Measurements from ENCODE around the gene RALGAPA2.

RALGAPA2 gene

DNA sequence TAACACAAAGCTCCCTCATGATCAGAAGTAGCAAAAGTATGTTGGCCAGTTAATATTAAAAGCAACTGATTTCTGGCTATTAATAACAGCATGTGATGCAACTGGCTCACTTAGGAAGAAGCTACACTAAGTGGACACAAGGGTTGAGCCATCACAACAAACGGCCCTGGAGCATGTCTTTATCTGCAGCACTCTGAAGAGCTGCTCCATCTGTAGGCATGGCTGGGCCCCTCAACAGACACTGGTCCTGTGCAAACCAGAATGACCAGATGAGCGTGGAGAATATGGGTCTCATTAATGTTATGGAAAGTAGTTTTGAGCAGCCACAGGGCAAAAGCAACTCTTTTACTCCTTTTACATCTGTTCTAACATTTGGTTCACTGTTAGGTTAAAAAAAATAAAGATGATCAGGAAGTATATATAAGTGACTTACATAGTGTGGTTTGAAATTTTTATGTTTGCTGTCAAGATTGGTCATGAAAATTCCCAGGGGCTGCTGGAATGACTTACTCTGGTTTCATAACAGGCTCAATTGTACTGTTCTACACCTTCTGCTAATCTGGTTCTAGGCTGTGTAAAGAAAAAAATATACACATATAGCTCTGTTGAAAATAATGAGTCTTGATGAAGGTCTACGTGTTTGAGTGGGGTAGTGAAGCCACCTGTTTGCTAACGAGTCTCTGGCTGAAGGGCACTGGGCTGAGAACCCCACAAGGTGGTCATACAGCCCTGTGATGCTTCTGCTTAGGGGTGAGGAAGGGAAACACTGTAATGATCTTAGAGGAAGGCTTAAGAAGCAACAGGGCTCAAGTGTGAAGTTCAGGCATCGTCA, 286.4 kb downstream of the RALGAPA2 start:
- DNase-seq: no peak

DNA sequence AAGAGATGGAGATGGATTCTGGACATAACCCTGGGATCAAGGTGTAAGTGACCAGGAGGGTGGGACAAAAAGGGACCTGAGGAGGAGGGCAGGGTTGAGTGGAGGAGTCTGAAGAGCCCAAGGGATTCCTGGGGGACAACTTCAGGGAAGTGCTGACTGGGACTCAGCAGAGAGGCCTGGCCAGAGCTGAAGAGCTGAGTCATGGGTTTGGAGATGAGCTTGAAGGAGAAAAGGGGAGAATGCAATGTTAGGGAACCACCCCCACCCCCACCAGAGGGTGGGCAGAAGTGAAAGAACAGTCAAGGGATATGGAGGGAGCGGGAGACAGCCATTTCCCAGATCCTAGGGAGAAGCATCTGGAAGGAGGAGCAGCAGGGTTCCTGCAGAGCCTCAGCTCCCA, 289.3 kb downstream of the RALGAPA2 start:
- DNase-seq: no peak

DNA sequence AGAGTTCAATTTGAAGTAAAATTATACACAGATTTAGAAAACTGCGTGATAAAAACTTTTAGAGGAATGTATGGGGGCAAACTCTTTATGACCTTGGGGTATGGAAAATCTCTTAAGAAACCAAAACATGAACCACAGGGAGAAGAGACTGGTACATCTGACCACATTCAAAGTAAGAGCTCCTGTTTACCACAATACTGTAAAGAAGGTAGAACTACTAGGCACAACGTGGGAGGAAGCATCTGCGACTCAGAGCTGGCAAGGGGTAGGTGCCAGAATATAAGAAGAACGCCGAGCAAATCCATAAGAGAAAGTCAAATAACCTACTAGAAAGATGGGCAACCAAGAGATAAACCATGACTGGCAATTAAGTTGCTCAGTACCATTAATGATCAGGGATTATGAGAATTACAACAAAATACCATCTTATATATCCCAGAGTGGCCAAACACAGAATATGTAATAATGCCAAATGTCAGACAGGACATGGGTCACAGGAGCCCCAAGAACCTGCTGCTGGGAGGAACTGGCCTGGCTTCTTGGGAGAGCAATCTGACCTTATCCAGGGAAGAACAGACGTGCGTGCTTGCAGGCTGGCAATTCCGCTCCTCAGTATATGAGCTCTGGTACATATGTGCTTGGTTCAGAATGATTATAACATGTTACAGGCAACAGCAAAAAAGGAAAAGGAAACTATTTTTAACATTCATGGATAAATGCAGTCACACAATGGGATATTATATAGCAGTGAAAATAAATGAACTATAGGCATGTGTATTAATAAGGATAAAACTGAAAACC, 294.4 kb downstream of the RALGAPA2 start:
- no peak for DNase-seq

DNA sequence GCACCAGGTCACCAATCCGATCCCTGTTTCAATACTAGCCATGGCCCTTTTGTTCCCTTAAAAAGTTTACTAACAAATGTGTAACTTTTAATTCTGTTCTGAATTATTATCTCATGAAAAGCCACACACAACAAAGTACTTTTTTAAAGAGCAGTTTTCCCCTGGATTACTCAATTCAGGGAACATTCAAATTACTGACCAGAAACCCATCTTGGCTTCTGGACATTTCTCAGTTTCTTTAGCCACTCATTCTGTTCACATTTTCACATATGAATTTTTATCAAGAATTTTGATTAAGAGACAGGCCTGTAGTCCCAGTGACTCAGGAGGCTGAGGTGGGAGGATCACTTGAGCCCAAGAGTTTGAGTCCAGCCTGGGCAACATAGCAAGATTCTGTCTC, 297.1 kb downstream of the RALGAPA2 start:
- DNase-seq: no peak

DNA sequence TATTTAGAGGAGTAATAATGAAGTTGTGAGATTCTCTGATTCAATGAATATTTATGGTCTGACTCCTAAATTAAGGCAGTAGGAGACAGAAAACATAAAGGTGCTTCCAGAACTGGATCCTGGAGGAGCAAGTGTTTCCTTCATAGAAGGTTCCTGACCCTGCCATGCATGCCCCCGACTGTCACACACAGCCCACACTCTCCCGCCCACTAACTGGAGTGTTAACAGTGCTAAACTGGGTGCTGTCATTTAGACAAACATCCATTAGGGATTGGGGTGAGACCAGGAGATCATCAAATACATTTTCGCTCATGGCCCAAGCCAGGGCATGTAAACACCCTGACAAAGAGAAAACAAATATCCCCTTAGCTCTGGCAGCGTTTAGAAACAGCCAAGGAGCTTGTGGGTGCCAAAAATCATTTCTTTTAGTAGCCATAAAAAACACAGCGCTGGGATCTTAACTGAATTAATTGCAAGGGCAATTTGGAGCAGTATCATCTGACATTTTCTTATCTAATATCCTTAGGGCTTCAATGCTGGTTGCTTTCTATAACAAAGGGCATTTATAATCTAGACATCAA, 297.7 kb downstream of the RALGAPA2 start:
- DNase-seq: peak; percentile 68

DNA sequence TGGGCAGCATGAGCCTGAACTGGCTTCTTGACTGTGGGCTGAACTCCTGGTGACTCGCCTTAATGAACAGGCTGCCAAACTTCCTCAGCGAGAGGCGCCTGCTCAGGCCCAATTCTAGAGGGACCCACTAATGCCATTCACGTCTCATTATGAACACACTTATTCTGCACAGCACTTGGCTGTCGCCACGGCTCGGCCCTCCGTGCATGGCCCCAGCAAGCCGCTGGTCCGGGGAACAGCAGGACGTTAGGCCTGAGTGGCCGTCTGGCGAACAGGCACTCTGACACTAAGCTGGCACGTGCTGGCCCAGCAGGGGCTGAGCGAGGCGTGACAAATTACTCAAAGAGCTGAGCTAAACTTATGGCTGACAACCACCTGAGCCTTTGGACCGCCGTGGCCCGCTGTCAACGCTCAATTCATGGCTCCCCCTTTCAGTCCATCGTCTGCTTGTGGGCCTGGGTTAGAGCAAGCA, 298.6 kb downstream of the RALGAPA2 start:
- DNase-seq: peak; percentile 51

DNA sequence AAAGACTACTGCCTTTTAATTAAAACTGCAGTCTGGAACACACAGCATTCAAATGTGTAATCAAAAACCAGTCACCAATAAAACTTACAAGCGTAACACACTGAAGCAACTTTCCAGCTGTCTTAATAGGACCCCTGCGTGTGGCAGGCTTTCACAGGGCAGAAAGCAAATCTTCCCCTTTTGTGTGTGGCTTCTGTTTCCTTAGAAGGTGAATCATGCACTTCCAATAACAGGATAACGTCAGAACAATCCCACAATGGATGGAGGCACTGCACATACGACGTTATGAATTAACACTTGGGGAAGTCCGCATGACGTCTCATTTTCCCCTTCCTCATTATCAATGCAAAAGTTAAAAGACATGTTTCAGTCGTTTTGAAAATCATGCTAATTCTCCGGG, 299.7 kb downstream of the RALGAPA2 start:
- DNase-seq: no peak

DNA sequence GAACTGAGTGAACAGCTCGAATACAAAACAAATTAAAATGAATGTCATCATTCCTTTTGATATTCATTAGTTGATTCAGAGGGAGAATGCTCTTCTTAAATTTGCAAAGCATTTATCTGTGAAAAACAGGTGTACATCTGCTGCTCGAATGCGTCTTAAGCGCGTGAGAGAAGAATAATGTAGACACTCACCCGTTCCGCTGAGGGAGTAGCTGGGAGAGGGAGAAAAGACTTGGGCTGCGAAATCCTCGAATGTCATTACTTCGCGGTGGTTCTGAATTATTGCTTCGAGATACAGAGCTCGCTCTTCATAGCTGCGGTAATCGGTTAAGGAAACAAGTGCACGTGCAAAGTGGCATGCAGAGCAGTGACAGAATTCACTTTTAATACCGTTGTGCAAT, 300.6 kb downstream of the RALGAPA2 start:
- peak; percentile 68 for DNase-seq

DNA sequence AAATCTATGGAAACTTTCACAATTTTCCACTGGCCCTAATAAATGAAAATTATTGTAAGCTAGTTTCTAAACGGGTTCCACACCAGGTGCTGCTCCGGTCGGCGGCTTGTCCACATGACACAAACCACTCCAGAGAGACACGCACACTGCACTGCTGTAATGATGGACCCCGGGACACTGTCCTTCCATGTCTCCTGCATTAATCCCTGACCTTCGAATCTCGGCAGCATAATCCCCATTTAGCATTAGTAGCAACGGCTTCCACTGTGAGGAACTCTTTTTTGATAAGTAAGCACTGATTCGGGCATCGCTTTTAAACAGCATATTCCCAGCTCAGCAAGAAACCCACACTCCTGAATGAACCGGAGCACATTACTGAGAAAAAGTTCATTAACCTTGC, 301.0 kb downstream of the RALGAPA2 start:
- peak; percentile 76 for DNase-seq

DNA sequence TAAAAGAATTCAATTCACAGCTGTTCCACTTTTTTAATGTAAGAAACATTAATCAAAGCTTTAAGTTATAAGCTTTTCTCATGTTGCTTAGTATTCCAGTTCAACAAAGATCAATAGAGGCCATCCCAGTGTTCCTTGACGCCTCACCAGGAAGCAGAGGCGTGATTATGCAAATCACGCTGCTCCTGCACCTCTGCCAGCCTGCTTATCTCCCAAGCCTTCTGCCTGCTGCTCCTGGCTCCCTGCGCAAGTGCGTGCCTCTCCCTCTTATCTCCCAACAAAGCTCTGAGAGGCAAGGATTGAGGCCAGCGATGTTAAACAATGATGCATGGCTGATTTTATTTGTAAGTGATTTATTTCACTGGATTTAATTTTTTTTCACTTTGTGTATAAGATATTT, 301.8 kb downstream of the RALGAPA2 start:
- DNase-seq: peak; percentile 96

DNA sequence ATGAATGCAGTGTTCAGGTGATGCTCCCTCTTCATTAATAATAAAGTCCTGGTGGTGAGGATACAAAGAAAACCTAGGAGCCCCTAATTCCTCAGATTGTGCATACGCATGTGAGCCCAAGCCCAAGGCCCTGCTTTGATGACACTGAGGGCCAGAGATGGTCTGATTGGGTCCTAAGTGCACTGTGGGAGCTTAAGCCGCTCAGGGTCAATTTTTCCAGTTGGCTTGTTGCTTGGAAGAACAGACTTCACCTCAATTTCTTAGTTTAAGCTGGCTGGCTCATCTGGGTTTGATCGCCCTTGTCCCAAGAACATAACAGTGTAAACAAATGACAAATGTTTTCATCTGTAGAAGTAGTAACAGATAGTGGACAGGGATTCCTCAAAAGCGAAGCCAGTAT, 303.1 kb downstream of the RALGAPA2 start:
- DNase-seq: no peak

DNA sequence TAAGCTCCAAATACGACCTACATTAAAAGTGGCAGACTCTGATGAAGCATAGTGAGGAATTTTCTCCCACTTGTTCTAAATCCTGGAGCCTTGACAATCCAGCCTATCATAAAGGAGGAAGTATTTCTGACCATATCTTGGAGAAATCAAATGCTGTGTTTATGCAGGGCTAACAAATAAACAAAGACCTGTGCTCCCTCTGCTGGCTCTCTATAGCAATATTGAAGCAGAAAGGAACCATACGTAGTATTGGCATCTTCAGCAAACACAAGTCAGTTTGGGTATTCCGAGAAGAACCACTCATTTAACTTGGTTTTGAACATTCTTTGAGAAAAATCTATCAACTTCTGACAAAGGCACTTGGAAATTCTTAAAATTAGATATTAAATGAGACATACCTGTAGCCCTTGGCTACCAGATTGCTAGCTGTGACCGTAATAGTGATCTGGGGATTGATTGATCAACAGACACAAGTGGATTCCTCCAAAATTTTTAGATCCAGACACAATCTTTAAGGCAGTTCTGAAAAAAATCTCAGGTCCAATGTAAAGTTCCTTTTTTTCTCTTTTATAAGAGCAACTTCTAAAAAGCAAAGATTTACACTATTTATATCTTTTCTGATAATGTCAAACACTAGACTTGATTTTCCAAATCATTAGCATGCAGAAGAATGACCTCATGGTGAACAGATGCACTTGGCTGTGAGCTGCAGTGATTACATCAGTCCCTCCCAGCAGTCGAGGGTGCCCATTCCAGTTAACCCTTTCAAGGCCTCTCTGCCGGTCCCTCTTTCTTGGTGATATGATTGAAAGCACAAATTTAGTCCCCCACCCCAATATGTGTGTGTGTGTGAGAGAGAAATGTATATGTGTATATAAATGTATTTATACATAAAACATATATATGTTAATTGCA, 304.3 kb downstream of the RALGAPA2 start:
- peak; percentile 52 for DNase-seq

DNA sequence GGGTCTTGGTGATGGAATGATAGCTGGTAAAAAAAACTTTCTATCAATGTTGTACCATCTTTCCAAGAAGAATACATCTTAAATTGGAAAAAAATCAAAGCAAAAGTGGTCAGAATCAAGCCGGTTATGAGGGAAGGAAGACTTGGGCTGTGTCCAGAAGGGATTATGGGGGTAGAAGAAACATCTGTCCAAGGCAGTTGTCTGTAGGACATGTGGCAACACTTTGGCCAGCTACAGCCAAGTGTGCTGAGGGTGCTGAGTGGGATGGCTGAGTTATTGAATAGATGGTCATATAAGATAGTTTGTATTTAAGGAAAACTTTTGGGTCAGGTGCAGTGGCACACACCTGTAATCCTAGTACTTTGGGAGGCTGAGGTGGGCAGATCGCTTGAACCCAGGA, 306.1 kb downstream of the RALGAPA2 start:
- DNase-seq: no peak

DNA sequence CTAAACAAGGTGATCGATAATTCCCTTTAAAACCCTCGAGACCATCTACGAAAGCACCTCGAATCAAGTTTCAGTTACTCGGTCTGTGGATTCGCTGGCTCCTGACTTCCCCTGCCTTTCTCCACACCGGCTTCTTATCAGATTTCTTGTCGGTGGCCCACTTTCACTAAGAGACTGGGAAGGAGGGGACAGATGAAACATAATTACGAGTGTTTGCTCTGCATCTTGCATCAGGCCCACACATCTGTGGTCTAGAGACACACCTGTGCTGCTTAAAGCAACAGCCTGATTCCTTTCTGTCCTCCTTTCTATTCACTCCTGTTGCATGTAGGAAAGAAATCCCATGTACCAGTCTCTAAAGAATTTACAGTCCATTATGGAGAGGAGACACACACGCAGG, 306.8 kb downstream of the RALGAPA2 start:
- DNase-seq: no peak

DNA sequence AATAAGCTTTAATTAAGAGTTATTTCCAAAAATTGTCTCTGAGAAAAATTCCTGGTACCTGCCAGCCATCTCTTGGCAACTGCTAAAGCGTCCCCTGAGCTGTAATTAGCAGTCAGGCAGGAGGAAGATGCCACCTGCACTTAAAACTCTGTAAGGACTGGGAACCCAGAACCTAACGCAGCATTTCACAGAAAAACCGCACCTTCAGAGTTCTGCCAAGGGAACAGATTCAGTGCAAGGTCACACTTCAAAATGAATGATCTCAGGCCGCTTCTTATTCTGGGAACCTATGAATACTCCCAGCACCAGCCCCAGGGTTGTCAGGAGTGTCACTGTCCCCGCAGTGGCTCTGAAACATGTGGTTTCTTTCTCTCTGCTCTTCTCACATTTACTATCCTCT, 307.8 kb downstream of the RALGAPA2 start:
- DNase-seq: no peak

DNA sequence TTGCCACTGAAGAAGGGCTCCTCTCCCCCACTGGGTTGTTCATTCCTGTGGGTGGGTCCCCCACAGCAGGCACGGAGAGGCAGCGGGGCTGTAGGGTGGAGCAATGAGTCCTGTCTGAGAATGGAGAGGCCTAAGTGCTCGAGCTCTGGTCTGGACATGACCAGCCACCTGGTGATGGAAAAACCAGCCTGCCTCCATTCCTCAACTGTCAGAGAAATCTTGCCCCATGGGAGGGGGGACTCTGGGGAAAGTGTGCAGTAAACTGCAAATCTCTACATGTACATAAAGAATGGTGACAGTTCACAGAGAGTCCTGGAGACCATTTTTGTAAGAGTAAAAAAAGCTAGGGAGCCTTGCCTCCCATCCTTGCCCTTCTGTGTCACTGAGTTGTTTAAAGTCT, 310.5 kb downstream of the RALGAPA2 start:
- DNase-seq: no peak

DNA sequence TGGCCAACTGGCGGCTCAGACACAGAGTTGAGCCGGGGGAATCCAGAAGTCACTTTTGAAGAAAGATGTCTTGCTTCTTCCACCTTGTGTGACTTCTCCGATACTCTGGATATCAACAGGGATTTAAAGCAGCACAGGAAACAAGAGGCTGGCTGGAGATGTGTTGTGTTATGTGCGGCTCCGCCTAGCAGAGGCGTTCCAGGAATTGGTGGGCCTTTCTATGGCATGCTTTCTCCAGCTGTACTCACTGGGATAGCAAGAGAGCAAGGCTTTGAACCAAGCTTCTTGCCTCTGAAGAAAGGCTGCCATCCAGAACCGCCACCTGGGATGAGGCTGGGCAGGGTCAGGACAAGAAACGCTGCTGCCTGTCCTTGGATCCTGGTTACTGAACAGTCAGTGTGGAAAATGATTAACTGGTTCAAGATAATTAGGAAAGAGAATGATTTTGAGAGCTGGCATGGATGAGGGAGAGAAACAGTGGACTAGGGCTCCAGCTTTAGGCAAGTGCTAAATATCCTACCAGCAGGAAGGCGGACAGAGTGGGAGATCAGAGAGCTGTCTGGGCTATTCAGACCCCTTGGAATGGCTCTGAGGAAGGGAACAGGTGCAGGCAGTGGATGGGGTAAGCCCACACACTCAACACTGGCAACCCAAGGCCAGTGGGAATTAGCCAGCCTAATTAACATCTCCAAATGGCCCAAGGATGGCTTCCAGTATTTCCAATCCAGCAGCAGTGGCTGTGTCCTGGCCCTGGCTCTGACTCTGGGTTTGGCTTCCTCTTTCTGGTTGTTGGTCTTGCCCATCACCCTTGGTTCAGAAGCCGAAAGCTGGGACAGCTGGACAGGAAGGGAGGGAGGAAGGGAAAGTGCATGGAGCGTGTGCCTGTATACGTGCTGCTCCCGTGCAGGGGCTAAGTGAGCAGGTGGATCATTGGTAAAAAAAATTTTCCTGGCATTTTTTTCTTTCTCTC, 312.6 kb downstream of the RALGAPA2 start:
- no peak for DNase-seq

DNA sequence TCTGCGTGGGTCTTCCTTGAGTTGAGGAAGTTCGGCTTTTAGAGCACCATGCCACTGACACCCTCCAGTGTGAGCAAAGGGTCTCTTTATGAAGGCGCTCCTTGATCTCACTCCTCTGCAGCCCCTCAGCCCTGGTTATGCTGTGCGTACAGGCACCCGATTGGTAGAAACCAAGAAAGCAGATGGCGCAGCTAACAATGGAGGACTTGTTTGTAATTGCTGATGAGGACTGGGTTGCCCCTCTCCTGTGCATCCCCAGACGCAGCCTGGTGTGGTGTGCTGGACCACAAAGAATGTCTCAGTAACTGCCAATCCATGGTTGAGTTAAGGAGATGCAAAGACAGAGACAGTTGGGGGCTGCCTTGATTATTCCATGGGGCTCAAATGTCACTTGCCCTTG, 314.3 kb downstream of the RALGAPA2 start:
- no peak for DNase-seq

DNA sequence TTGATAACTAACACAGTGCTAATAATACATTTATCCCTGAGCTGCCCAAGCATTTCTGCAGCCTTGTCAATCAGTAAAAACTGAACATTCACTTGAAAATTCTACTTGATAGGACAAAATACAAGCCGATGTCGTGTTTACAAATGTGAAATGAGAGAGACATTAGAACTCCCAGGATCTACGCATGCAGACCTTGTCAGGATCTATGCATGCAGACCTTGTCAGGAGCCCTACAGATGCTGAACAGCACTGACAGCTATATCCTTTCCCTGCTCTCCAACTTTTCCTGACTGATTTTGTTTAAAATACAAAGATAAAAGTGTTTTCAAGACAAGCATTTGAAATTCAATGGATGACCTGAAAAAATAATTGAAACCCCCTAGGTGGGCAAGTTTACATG, 315.6 kb downstream of the RALGAPA2 start:
- DNase-seq: no peak

DNA sequence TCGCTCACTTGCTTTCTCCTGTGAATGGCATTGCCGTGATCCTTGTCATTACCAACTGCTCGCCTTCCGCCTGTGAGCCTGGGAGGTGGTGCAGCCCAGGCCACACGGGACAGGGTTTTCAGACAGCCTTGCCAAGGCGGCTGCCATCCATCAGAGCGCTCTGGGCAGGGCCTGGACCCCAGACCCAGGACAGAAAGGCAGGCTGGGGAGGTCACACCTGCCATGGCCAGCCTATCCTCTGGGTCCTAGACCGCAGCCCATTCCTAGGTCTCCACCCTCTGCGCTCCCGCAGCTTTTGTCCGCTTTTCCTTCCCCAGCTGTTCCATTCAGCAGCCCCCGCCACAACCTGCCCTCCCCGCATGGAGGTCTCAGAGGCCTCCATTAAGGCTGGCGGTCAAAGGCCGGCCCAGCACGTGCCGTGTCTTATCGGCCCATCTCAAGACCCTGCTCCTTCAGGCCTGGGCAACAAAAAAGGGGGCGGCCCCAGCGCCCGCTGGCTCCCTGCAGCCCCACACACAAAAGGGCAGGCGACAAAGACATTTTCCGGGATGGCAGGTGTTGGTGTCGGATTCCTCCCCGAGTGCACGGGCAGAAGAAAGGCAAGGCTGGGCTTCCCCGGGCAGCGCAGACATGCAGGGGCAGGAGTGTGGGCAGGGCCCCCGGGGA, 316.4 kb downstream of the RALGAPA2 start:
- peak; percentile 70 for DNase-seq

DNA sequence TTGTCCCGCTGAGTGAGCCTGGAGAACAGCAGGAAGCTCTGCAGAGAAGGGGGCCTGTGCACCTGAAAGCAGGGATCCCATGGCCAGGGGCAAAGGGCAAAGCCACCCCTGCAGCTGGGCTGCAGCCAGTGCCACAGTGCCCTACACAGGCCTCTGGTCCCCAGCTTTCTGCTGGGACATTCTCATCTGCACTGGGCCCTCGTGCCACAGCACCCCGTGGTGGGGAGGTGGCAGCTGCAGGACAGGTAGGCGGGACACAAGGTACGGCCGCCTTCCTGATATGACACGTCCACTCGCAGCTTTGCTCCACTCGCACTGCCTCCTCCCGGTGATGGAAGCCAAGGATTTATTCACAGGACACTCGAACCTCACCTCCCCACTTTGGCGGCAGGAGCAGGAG, 317.4 kb downstream of the RALGAPA2 start:
- no peak for DNase-seq
